GM12878 (cell line): ENCODE results near the gene SLX9. TPM values are rescaled to one million over a fixed set of nuclear protein-coding genes. Genes with fewer than 3 reads are reported as not detected.

Experiments
- ATAC-seq: fragments of 200-7000 bp; cut with Tn5 transposase; 3 replicates; pipeline ENCODE4 v1.9.1; 2020; ENCODE audit warnings: mild to moderate bottlenecking, moderate library complexity
- BruUV-seq: library from RNA; stranded (reverse); fragments of 400-500 nt; replicated peaks from 2 replicates; lab custom pipeline; 2021; lab: Mats Ljungman, UMichigan
- CTCF ChIA-PET: fragments of 300-600 bp; sonication (Branson Sonifier 250); formaldehyde crosslinking; extraction: SDS; loops from one replicate; lab custom pipeline; 2021; ENCODE audit warnings: inconsistent platforms; lab: Yijun Ruan, JAX
- POLR2A ChIA-PET: fragments of 350-600 bp; formaldehyde crosslinking; extraction: SDS; loops from one replicate; lab custom pipeline; 2021; ENCODE audit warnings: inconsistent platforms; lab: Charles Lee
- RAD21 ChIA-PET: fragments of 300-600 bp; sonication (Branson Sonifier 250); formaldehyde crosslinking; loops from one replicate; lab custom pipeline; 2023; ENCODE audit warnings: antibody characterized with exemption; ENCODE audit not compliant: unreplicated experiment; lab: Charles Lee
- SMC1A ChIA-PET: fragments of 300-600 bp; sonication (Branson Sonifier 250); formaldehyde crosslinking; loops from one replicate; lab custom pipeline; 2023; ENCODE audit not compliant: unreplicated experiment, uncharacterized antibody; lab: Charles Lee
- DNase-seq: peaks from one replicate; pipeline ENCODE4 v3.0.0-alpha.2; 2011; ENCODE audit warnings: low read depth, low spot score
- FAIRE-seq: peaks from 3 replicates; lab custom pipeline; 2011; peaks lifted over from hg19 to GRCh38; lab: Jason Lieb, UNC
- H2AFZ ChIP-seq: 2 replicates; pipeline ENCODE4 v1.6.0; 2011; ENCODE audit warnings: low read depth, low read length, control low read depth; ENCODE audit not compliant: control insufficient read depth
- H3K27ac ChIP-seq: 2 replicates; pipeline ENCODE4 v1.5.1; 2011; ENCODE audit warnings: control low read depth; ENCODE audit not compliant: control insufficient read depth, insufficient read depth
- H3K27me3 ChIP-seq, 2 experiments: replicated peaks in 1 of 2; 2 replicates each; pipeline versions ENCODE4 v1.6.0 to v1.6.1; 2011; ENCODE audit warnings: low read length in 1 of 2; ENCODE audit not compliant: control insufficient read depth in 2 of 2, insufficient read depth in 2 of 2
- H3K36me3 ChIP-seq, 2 experiments: 2 replicates each; pipeline ENCODE4 v1.5.1; 2011; ENCODE audit warnings: low read length in 1 of 2; ENCODE audit not compliant: control insufficient read depth in 2 of 2, insufficient read depth in 2 of 2
- H3K4me1 ChIP-seq: 2 replicates; pipeline ENCODE4 v1.6.1; 2011; ENCODE audit warnings: mild to moderate bottlenecking, low read length, moderate library complexity, mixed read lengths; ENCODE audit not compliant: control insufficient read depth, insufficient read depth
- H3K4me2 ChIP-seq: 2 replicates; pipeline ENCODE4 v1.6.0; 2011; ENCODE audit warnings: control low read depth; ENCODE audit not compliant: control insufficient read depth, insufficient read depth
- H3K4me3 ChIP-seq: fragments of 200-600 bp; sonication (generic); 2 replicates; pipeline ENCODE4 v1.5.1; 2016
- H3K79me2 ChIP-seq: 2 replicates; pipeline ENCODE4 v1.6.0; 2011; ENCODE audit warnings: low read length; ENCODE audit not compliant: control insufficient read depth, insufficient read depth
- H3K9ac ChIP-seq: 2 replicates; pipeline ENCODE4 v1.8.0; 2011; ENCODE audit warnings: low read length, control low read depth, mixed read lengths; ENCODE audit not compliant: control insufficient read depth, insufficient read depth
- H3K9me3 ChIP-seq: replicated peaks from 3 replicates; pipeline ENCODE4 v1.5.1; 2011; ENCODE audit warnings: mild to moderate bottlenecking, low read length; ENCODE audit not compliant: control insufficient read depth, insufficient read depth
- H4K20me1 ChIP-seq: 2 replicates; pipeline ENCODE4 v1.6.0; 2011; ENCODE audit not compliant: control insufficient read depth, insufficient read depth
- MYB ChIP-seq: fragments of 150-350 bp; IDR thresholded peaks from 2 replicates; pipeline ENCODE4 v1.6.1; 2014; ENCODE audit warnings: mild to moderate bottlenecking, low read depth, low read length, borderline replicate concordance
- NFIC ChIP-seq: IDR thresholded peaks from 2 replicates; pipeline ENCODE4 v1.6.1; 2012; ENCODE audit warnings: low read depth, mild to moderate bottlenecking, inconsistent platforms, low read length, moderate library complexity
- YBX1 ChIP-seq: fragments of 450-650 bp; IDR thresholded peaks from 2 replicates; pipeline ENCODE4 v1.6.1; 2016; ENCODE audit warnings: antibody characterized with exemption
- WGBS: methylation state at CpG from one replicate; pipeline ENCODE4 v1.1.6; 2016; ENCODE audit warnings: low lambda C conversion rate; ENCODE audit not compliant: insufficient replicate concordance, insufficient coverage; ENCODE audit errors: missing lambda C conversion rate; 5-methylcytosine and 5-hydroxymethylcytosine counted together
- in situ Hi-C: fragments of 300-500 bp; cut with MboI; formaldehyde crosslinking; loops from 9 replicates; pipeline ENCODE4 v1.14.3; 2018; ENCODE audit warnings: mixed read lengths
- intact Hi-C: fragments of 100-400 bp; cut with micrococcal nuclease; formaldehyde crosslinking; loops from one replicate; pipeline ENCODE4 v1.14.2; 2022; ENCODE audit not compliant: unreplicated experiment
- polyA plus RNA-seq, 11 experiments: library from polyadenylated mRNA; depleted of rRNA in 4 of 11; unstranded in 6 of 11; stranded (reverse) in 5 of 11; fragments of >200 nt; fragmentation: Nextera tagmentation in 4 of 11; fragmentation: Illumina TruSeq in 1 of 11; extraction: Ambion mirVana in 4 of 11; extraction: Trizol in 1 of 11; gene quantifications; 1 replicate in 1 of 11; 2 replicates in 10 of 11; pipeline versions ENCODE4 v1.2.1 to v1.2.3, GENCODE V29; 2011 to 2016; ENCODE audit warnings: inconsistent platforms in 2 of 11, missing spikeins in 2 of 11, low read depth in 1 of 11
- total RNA-seq, 4 experiments: library from RNA; depleted of rRNA in 3 of 4; stranded (reverse); fragments of >200 nt in 3 of 4; fragmentation: Illumina TruSeq in 1 of 4; extraction: Trizol in 1 of 4; gene quantifications; 2 replicates each; pipeline versions ENCODE4 v1.2.1 to v1.2.3, GENCODE V29; 2013 to 2021
- TF ChIP-seq, protein P1 (sequence below): IDR thresholded peaks from 2 replicates; pipeline ENCODE4 v1.6.1; 2011; ENCODE audit warnings: borderline replicate concordance, low read depth, mild to moderate bottlenecking, moderate library complexity, mixed read lengths, low read length; ENCODE audit not compliant: insufficient read depth; ENCODE audit errors: extremely low read length
- TF ChIP-seq, protein P2 (sequence below): fragments of 450-650 bp; IDR thresholded peaks from 2 replicates; pipeline ENCODE4 v1.6.1; 2016; ENCODE audit warnings: mild to moderate bottlenecking

Gene SLX9
- total and polyA plus RNA-seq, 10 of the 15 experiments (the other 5 are each of a cell fraction or from before 2014, with no cell fraction given) = 0.69 to 81.3 (median 33.9) TPM

DNA sequence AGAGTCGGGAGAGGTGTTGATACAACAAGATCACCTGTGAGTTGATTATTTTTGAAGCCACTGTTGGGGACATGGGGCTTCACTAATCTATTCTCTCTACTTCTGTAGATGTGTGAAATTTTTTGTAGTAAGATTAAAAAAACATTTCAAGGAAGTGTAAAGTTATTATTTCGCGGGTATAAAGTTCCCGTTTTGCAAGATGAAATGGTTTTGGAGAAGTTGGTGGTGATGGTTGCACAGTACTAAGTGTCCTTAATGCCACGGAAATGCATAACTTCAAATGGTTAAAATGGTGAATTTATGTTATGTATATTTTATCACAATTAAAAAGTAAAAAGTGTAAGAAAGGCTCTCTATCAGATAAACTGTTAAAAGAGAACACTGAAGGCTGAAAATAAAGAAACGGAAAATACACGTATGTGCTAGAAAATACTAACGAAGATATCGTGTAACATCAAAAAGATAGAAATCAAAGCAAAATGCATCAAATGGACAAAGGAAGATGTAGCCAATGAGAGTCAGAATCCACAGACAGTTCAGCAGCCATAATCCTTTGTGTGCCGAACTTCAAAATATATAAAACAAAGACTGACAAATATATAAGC, 16.2 kb upstream of the SLX9 start:
- ChIA-PET RAD21 (no interaction called here), SMC1A (interaction anchor here (0.9 kb wide), 1 partner anchor 10 kb away, joined by 3 read pairs; no protein-coding TSS in a partner anchor), CTCF (no interaction called here), POLR2A (no interaction called here)
- in situ Hi-C loops = no loop called here
- Histone ChIP-seq H3K27ac (no peak overlapping the region), H3K79me2 (peaks cover 27% of the 10 kb centered on the region), H3K9me3 (no peaks in the 10 kb centered on the region), H3K9ac (no peak overlapping the region), H3K4me2 (no peak overlapping the region), H3K4me3 (no peak overlapping the region), H4K20me1 (no peaks in the 10 kb centered on the region), H3K4me1 (peaks cover 20% of the 10 kb centered on the region), H3K27me3 (no peaks in the 10 kb centered on the region), H3K36me3 (peaks cover 0 to 2% of the 10 kb centered on the region in 2 experiments; a peak in 2 of 4 replicates), H2AFZ (no peak overlapping the region)
- ATAC-seq = no peak
- intact Hi-C loops = no loop called here
- no peak for FAIRE-seq
- WGBS = 64% methylated on average over 10 of the region's 10 CpGs
- DNase-seq = no peak
- no TSS peak for BruUV-seq
- TF ChIP-seq MYB (no peak), NFIC (no peak), YBX1 (no peak)
- TF ChIP-seq, protein P1, sequence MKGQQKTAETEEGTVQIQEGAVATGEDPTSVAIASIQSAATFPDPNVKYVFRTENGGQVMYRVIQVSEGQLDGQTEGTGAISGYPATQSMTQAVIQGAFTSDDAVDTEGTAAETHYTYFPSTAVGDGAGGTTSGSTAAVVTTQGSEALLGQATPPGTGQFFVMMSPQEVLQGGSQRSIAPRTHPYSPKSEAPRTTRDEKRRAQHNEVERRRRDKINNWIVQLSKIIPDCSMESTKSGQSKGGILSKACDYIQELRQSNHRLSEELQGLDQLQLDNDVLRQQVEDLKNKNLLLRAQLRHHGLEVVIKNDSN = no peak
- TF ChIP-seq, protein P2, sequence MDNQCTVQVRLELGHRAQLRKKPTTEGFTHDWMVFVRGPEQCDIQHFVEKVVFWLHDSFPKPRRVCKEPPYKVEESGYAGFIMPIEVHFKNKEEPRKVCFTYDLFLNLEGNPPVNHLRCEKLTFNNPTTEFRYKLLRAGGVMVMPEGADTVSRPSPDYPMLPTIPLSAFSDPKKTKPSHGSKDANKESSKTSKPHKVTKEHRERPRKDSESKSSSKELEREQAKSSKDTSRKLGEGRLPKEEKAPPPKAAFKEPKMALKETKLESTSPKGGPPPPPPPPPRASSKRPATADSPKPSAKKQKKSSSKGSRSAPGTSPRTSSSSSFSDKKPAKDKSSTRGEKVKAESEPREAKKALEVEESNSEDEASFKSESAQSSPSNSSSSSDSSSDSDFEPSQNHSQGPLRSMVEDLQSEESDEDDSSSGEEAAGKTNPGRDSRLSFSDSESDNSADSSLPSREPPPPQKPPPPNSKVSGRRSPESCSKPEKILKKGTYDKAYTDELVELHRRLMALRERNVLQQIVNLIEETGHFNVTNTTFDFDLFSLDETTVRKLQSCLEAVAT = peak; percentile 96
